Neuronal stem cell (in vitro differentiated cells): Measurements from ENCODE around the gene ADARB1.

Experiments
- DNase-seq: peaks from one replicate; pipeline ENCODE4 v3.0.0-alpha.2; 2013; ENCODE audit warnings: low spot score
- H2AFZ ChIP-seq: one replicate; pipeline ENCODE4 v1.6.1; 2013; ENCODE audit warnings: mild to moderate bottlenecking, low read length, inconsistent platforms
- H2AK5ac ChIP-seq: 2 replicates; pipeline ENCODE4 v1.6.1; 2013; ENCODE audit warnings: low read depth, mild to moderate bottlenecking, inconsistent platforms, low read length, moderate library complexity, mixed read lengths
- H2BK120ac ChIP-seq: 2 replicates; pipeline ENCODE4 v1.6.1; 2013; ENCODE audit warnings: low read depth, mild to moderate bottlenecking, inconsistent platforms, low read length, moderate library complexity, mixed read lengths
- H2BK12ac ChIP-seq: one replicate; pipeline ENCODE4 v1.6.1; 2013; ENCODE audit warnings: low read length, inconsistent platforms
- H2BK15ac ChIP-seq: 2 replicates; pipeline ENCODE4 v1.6.1; 2013; ENCODE audit warnings: mild to moderate bottlenecking, low read length, inconsistent platforms, mixed read lengths
- H2BK5ac ChIP-seq: one replicate; pipeline ENCODE4 v1.6.1; 2013; ENCODE audit warnings: inconsistent platforms, mild to moderate bottlenecking, low read length, moderate library complexity
- H3K14ac ChIP-seq: one replicate; pipeline ENCODE4 v1.6.1; 2013; ENCODE audit warnings: low read length, inconsistent platforms
- H3K18ac ChIP-seq: 2 replicates; pipeline ENCODE4 v1.6.1; 2013; ENCODE audit warnings: low read length, inconsistent platforms
- H3K23ac ChIP-seq: 2 replicates; pipeline ENCODE4 v1.6.1; 2013; ENCODE audit warnings: low read depth, mild to moderate bottlenecking, mixed read lengths, low read length, inconsistent platforms; ENCODE audit not compliant: poor library complexity
- H3K27ac ChIP-seq: replicated peaks from 3 replicates; pipeline ENCODE4 v1.5.1; 2013; ENCODE audit warnings: low read length, inconsistent platforms
- H3K27me3 ChIP-seq, 3 experiments: 2 replicates each; pipeline ENCODE4 v1.6.1; 2013; ENCODE audit warnings: low read length in 3 of 3, mild to moderate bottlenecking in 2 of 3, inconsistent platforms in 1 of 3, low read depth in 1 of 3, mixed read lengths in 1 of 3, moderate library complexity in 1 of 3; ENCODE audit not compliant: control insufficient read depth in 3 of 3, insufficient read depth in 3 of 3
- H3K36me3 ChIP-seq, 2 donors: replicated peaks in 1 of 2; 2 replicates each; pipeline ENCODE4 v1.6.1; 2013; ENCODE audit warnings: low read length in 2 of 2; ENCODE audit not compliant: control insufficient read depth in 2 of 2, insufficient read depth in 2 of 2
- H3K4ac ChIP-seq: 2 replicates; pipeline ENCODE4 v1.6.1; 2013; ENCODE audit warnings: inconsistent platforms, mild to moderate bottlenecking, low read length, moderate library complexity
- H3K4me1 ChIP-seq, 2 donors: 1 replicate in 1 of 2; 2 replicates in 1 of 2; pipeline ENCODE4 v1.6.1; 2013; ENCODE audit warnings: low read length in 2 of 2, low read depth in 1 of 2; ENCODE audit not compliant: control insufficient read depth in 2 of 2, insufficient read depth in 1 of 2
- H3K4me2 ChIP-seq: one replicate; pipeline ENCODE4 v1.6.1; 2013; ENCODE audit warnings: mild to moderate bottlenecking, low read length, inconsistent platforms; ENCODE audit not compliant: insufficient read depth, poor library complexity, severe bottlenecking
- H3K4me3 ChIP-seq, 2 donors: 2 replicates each; pipeline ENCODE4 v1.5.1; 2013; ENCODE audit warnings: low read length in 2 of 2, mild to moderate bottlenecking in 2 of 2, inconsistent platforms in 1 of 2, moderate library complexity in 1 of 2
- H3K79me1 ChIP-seq: one replicate; pipeline ENCODE4 v1.6.1; 2013; ENCODE audit warnings: low read depth, mild to moderate bottlenecking, inconsistent platforms, low read length, moderate library complexity
- H3K9ac ChIP-seq: one replicate; pipeline ENCODE4 v1.6.1; 2013; ENCODE audit warnings: mild to moderate bottlenecking, low read depth, low read length, inconsistent platforms; ENCODE audit not compliant: poor library complexity
- H3K9me3 ChIP-seq, 2 donors: replicated peaks in 1 of 2; 2 replicates each; pipeline versions ENCODE3 to v1.6.1; 2013; ENCODE audit warnings: low read length in 2 of 2, mild to moderate bottlenecking in 2 of 2, inconsistent platforms in 1 of 2, low read depth in 1 of 2, mixed read lengths in 1 of 2, moderate library complexity in 1 of 2; ENCODE audit not compliant: control insufficient read depth in 2 of 2, insufficient read depth in 1 of 2
- H4K8ac ChIP-seq: one replicate; pipeline ENCODE4 v1.6.1; 2013; ENCODE audit warnings: low read depth, mild to moderate bottlenecking, inconsistent platforms, low read length, moderate library complexity
- H4K91ac ChIP-seq: one replicate; pipeline ENCODE4 v1.6.1; 2013; ENCODE audit warnings: low read length, low read depth, mild to moderate bottlenecking, inconsistent platforms; ENCODE audit not compliant: poor library complexity
- WGBS, 2 donors: extraction: QIAGEN DNeasy Blood & Tissue Kit; methylation state at CpG; one replicate each; pipeline ENCODE4 v1.1.7; 2013; ENCODE audit warnings: missing lambda C conversion rate in 2 of 2, mixed read lengths in 1 of 2; ENCODE audit not compliant: insufficient read length in 2 of 2, insufficient replicate concordance in 1 of 2; ENCODE audit errors: extremely low coverage in 2 of 2; 5-methylcytosine and 5-hydroxymethylcytosine counted together

The ADARB1 gene

GRCh38 chr21:45060089-45060488 is 14.3 kb upstream of the ADARB1 start:
- peaks cover 2 to 6% of the 10 kb centered on the region in 2 donors for H3K4me1 ChIP-seq
- H3K79me1 ChIP-seq = no peaks in the 10 kb centered on the region
- DNase-seq = no peak
- H3K4me3 ChIP-seq = no peak overlapping the region
- no peak overlapping the region for H2BK12ac ChIP-seq
- H2BK15ac ChIP-seq = no peak overlapping the region
- H4K8ac ChIP-seq = no peak overlapping the region
- H3K27me3 ChIP-seq = peaks cover 0 to 18% (median 0%) of the 10 kb centered on the region in 3 experiments
- H3K36me3 ChIP-seq = no peaks in the 10 kb centered on the region
- no peak overlapping the region for H3K23ac ChIP-seq
- H2AK5ac ChIP-seq = no peak overlapping the region
- H3K14ac ChIP-seq = no peak overlapping the region
- H2BK5ac ChIP-seq = no peak overlapping the region
- H4K91ac ChIP-seq = no peak overlapping the region
- no peak overlapping the region for H2BK120ac ChIP-seq
- H3K9ac ChIP-seq = no peak overlapping the region
- peaks cover 0 to 2% of the 10 kb centered on the region in 2 donors for H3K9me3 ChIP-seq
- no peak overlapping the region for H3K4me2 ChIP-seq
- H3K27ac ChIP-seq = no peak overlapping the region
- no peak overlapping the region for H2AFZ ChIP-seq
- WGBS, 2 donors = no CpG with 5 or more reads among the region's 8 CpGs
- H3K18ac ChIP-seq = no peak overlapping the region
- no peak overlapping the region for H3K4ac ChIP-seq

DNA sequence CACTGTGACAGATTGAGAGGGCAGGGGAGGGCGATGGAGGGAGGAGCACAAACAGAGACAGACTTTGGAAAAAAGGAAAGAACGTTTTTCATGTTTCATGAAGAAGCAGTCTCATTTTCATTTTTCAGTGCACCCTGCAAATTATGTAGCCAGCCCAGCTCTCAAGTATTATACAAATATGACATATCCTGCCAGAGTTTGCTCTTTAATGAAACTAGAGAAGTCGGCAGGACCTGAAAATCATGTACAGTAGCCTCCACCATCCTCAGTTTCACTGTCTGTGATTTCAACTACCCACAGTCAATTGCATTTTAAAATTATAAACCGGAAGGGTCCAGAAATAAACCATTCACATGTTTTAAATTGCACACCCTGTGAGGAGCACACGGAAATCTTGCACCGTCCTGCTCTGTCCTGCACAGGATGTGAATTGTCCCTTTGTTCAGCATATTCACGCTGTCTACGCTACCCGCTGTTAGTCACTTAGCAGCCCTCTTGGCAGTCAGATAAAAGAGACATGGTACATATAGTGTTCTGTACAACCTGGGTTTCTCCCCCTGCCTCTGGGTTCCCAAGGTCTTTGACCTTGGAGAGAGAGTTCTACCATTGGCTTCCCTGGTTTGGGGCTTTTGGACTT is 13.6 kb upstream of the ADARB1 start:
- no peak overlapping the region for H2BK12ac ChIP-seq
- no peak overlapping the region for H4K8ac ChIP-seq
- no peak overlapping the region for H4K91ac ChIP-seq
- peak overlapping the region; percentile 33 for H3K18ac ChIP-seq
- WGBS, 2 donors = no CpG with 5 or more reads among the region's 9 CpGs
- no peaks in the 10 kb centered on the region for H3K36me3 ChIP-seq
- no peak overlapping the region for H2BK15ac ChIP-seq
- peaks cover 2 to 6% of the 10 kb centered on the region in 2 donors for H3K4me1 ChIP-seq
- H2AK5ac ChIP-seq = no peak overlapping the region
- no peak overlapping the region for H3K4me2 ChIP-seq
- peaks cover 0 to 2% of the 10 kb centered on the region in 2 donors for H3K9me3 ChIP-seq
- H3K4ac ChIP-seq = no peak overlapping the region
- no peak for DNase-seq
- no peak overlapping the region for H2AFZ ChIP-seq
- no peak overlapping the region for H3K14ac ChIP-seq
- no peak overlapping the region for H3K23ac ChIP-seq
- peaks cover 0 to 18% (median 0%) of the 10 kb centered on the region in 3 experiments for H3K27me3 ChIP-seq
- H3K4me3 ChIP-seq = no peak overlapping the region
- no peaks in the 10 kb centered on the region for H3K79me1 ChIP-seq
- H2BK120ac ChIP-seq = no peak overlapping the region
- no peak overlapping the region for H2BK5ac ChIP-seq
- H3K27ac ChIP-seq = no peak overlapping the region
- H3K9ac ChIP-seq = no peak overlapping the region

DNA sequence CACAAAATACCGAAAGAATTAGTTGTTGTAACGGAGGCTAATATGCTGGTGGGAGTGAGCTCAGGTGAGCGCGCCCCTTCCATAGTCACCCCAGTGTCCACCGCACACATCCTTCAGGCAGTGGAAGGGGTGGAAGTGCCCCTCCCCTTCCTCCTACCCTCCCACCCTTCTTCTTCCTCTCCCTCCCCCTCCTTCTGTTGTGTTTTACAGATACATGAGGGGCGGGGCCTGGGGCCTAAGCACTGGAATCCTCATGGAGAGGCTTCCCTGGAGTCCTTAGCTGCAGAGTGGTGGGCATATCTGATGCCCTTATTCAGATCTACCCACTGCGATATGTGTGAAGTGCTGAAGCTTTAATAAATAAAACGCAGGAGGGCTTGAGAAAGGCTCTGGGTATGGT is 10.3 kb upstream of the ADARB1 start:
- Histone ChIP-seq H2BK120ac (no peak overlapping the region), H3K79me1 (no peaks in the 10 kb centered on the region), H3K18ac (no peak overlapping the region), H3K4me1 (peaks cover 2 to 3% of the 10 kb centered on the region in 2 donors), H2BK5ac (no peak overlapping the region), H3K4me3 (no peak overlapping the region), H2BK12ac (no peak overlapping the region), H3K23ac (no peak overlapping the region), H2BK15ac (no peak overlapping the region), H3K27me3 (peaks cover 0 to 18% (median 0%) of the 10 kb centered on the region in 3 experiments), H3K14ac (no peak overlapping the region), H4K8ac (no peak overlapping the region), H3K4ac (no peak overlapping the region), H2AK5ac (no peak overlapping the region), H3K27ac (no peak overlapping the region), H2AFZ (no peak overlapping the region), H3K9ac (no peak overlapping the region), H3K9me3 (peaks cover 2 to 4% of the 10 kb centered on the region in 2 donors), H3K36me3 (no peaks in the 10 kb centered on the region), H4K91ac (no peak overlapping the region), H3K4me2 (no peak overlapping the region)
- no CpG with 5 or more reads among the region's 8 CpGs for WGBS, 2 donors
- DNase-seq = no peak

GRCh38 chr21:45064618-45065399 is 9.6 kb upstream of the ADARB1 start:
- Histone ChIP-seq H2BK12ac (no peak overlapping the region), H2BK120ac (no peak overlapping the region), H3K4me2 (no peak overlapping the region), H3K36me3 (no peaks in the 10 kb centered on the region), H4K8ac (no peak overlapping the region), H3K9ac (no peak overlapping the region), H3K4me3 (no peak overlapping the region), H3K14ac (peak overlapping the region; percentile 76), H3K79me1 (no peaks in the 10 kb centered on the region), H3K4me1 (peaks cover 2 to 3% of the 10 kb centered on the region in 2 donors), H2BK5ac (no peak overlapping the region), H2AK5ac (peak overlapping the region; percentile 38), H3K18ac (peak overlapping the region; percentile 52), H2BK15ac (no peak overlapping the region), H3K27ac (no peak overlapping the region), H2AFZ (no peak overlapping the region), H3K23ac (no peak overlapping the region), H3K4ac (no peak overlapping the region), H3K9me3 (peaks cover 2 to 4% of the 10 kb centered on the region in 2 donors), H4K91ac (no peak overlapping the region), H3K27me3 (peaks cover 0 to 17% (median 0%) of the 10 kb centered on the region in 3 experiments)
- no CpG with 5 or more reads among the region's 19 CpGs for WGBS, 2 donors
- no peak for DNase-seq
